OCI-LY3 (cell line): Measurements from ENCODE around the gene CCDC85A.

Source experiments
- H2AFZ ChIP-seq: fragments of 200-600, 300-600 bp; shearing (Covaris generic); 2 replicates; pipeline ENCODE4 v1.6.0; 2014; ENCODE audit warnings: antibody characterized with exemption, low read depth, low read length
- H3K27ac ChIP-seq: fragments of 200-600, 300-600 bp; sonication (generic); 2 replicates; pipeline ENCODE4 v1.5.1; 2014; ENCODE audit warnings: mild to moderate bottlenecking, low read length, moderate library complexity, mixed read lengths
- H3K27me3 ChIP-seq: fragments of 200-600, 300-600 bp; sonication (generic); 2 replicates; pipeline ENCODE4 v1.6.1; 2014; ENCODE audit warnings: low read depth, low read length, mixed read lengths
- H3K36me3 ChIP-seq: fragments of 200-600, 300-600 bp; sonication (generic); replicated peaks from 2 replicates; pipeline ENCODE3; 2014; ENCODE audit warnings: low read depth, low read length, mixed read lengths
- H3K4me1 ChIP-seq: fragments of 300-600, 200-600 bp; sonication (generic); 2 replicates; pipeline ENCODE4 v1.6.1; 2014; ENCODE audit warnings: low read length, mixed read lengths
- H3K4me2 ChIP-seq: fragments of 200-600, 300-600 bp; sonication (generic); 2 replicates; pipeline ENCODE4 v1.6.1; 2014; ENCODE audit warnings: low read length, mixed read lengths
- H3K4me3 ChIP-seq: fragments of 300-600, 200-600 bp; sonication (generic); 2 replicates; pipeline ENCODE4 v1.5.1; 2014; ENCODE audit warnings: antibody characterized with exemption, mild to moderate bottlenecking, low read length, moderate library complexity
- H3K79me2 ChIP-seq: fragments of 300-600, 200-600 bp; shearing (Covaris generic); 2 replicates; pipeline ENCODE4 v1.6.1; 2014; ENCODE audit warnings: mild to moderate bottlenecking, low read length, mixed read lengths
- H3K9ac ChIP-seq: fragments of 300-600, 200-600 bp; shearing (Covaris generic); 2 replicates; pipeline ENCODE4 v1.6.0; 2014; ENCODE audit warnings: mild to moderate bottlenecking, low read length, moderate library complexity
- H3K9me3 ChIP-seq: fragments of 200-600, 300-600 bp; shearing (Covaris generic); 2 replicates; pipeline ENCODE4 v1.6.1; 2014; ENCODE audit warnings: low read length, mixed read lengths; ENCODE audit not compliant: insufficient read depth
- H4K20me1 ChIP-seq: fragments of 200-600, 300-600 bp; sonication (generic); 2 replicates; pipeline ENCODE4 v1.6.1; 2016; ENCODE audit warnings: low read length, mixed read lengths; ENCODE audit not compliant: insufficient read depth
- CTCF ChIP-seq: fragments of 200-600, 300-600 bp; sonication (generic); IDR thresholded peaks from 2 replicates; pipeline ENCODE4 v1.5.1; 2014; ENCODE audit warnings: antibody characterized with exemption, low read length, low read depth
- EZH2phosphoT487 ChIP-seq: fragments of 200-600 bp; shearing (Covaris generic); IDR thresholded peaks from 2 replicates; pipeline ENCODE4 v1.6.1; 2018; ENCODE audit warnings: antibody characterized with exemption, mixed run types, low read depth

The CCDC85A gene

GRCh38 chr2:56204556-56204955 lies 20.8 kb downstream of the CCDC85A start:
- no peaks in the 10 kb centered on the region for H3K9me3 ChIP-seq
- no peaks in the 10 kb centered on the region for H3K36me3 ChIP-seq
- no peak overlapping the region for H3K4me2 ChIP-seq
- no peaks in the 10 kb centered on the region for H4K20me1 ChIP-seq
- no peak overlapping the region for H3K4me3 ChIP-seq
- H3K27me3 ChIP-seq, result no peaks in the 10 kb centered on the region
- H3K9ac ChIP-seq, result no peak overlapping the region
- H2AFZ ChIP-seq, result no peak overlapping the region
- H3K4me1 ChIP-seq, result no peaks in the 10 kb centered on the region
- no peak overlapping the region for H3K27ac ChIP-seq
- TF ChIP-seq EZH2phosphoT487 (no peak), CTCF (no peak)
- no peaks in the 10 kb centered on the region for H3K79me2 ChIP-seq

DNA sequence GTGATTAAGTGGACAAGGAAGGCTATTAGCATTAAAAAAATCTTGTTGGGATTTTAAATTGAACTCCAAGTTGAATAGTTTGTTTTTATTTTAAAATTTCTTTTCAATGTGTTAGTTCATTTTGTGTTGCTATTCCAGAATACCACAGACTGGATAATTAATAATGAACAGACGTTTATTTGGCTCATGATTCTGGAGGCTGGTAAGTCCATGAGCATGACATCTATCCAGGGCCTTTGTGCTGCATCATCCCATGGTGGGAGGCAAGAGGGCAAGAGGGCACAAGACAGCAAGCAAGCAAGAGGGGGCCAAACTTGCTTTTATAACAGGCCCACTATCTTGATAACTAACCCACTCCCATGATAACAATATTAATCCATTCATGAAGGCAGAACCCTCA lies 22.5 kb downstream of the CCDC85A start:
- Histone ChIP-seq H3K36me3 (no peaks in the 10 kb centered on the region), H4K20me1 (no peaks in the 10 kb centered on the region), H3K27ac (no peak overlapping the region), H3K27me3 (no peaks in the 10 kb centered on the region), H3K4me1 (no peaks in the 10 kb centered on the region), H3K9me3 (no peaks in the 10 kb centered on the region), H3K4me2 (no peak overlapping the region), H3K9ac (no peak overlapping the region), H3K79me2 (no peaks in the 10 kb centered on the region), H3K4me3 (no peak overlapping the region), H2AFZ (no peak overlapping the region)
- TF ChIP-seq CTCF (no peak), EZH2phosphoT487 (no peak)

- H3K4me2 ChIP-seq, result no peak overlapping the region
- TF ChIP-seq EZH2phosphoT487, result no peak
- TF ChIP-seq CTCF, result no peak
These were observed 24.0 kb downstream of the CCDC85A start for GRCh38 chr2:56207760-56208159.

DNA sequence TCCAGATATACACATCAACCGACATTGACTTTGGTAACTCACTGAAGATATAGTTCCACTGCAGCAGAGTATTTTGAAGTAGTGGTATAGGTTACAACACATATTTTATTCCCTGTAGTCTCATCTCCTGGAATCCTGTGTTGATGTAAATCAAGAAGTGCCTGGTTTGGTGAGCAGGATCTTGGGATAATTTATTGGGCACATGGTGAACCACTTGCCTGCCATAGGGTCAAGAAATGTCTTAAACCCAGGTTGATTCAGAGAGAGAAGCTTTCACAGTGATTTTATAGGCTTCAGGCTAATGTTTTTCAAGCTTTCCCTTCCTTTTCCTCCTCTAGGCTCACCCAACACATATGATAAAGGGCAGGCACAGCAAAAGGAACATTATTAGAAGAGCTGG lies 24.6 kb downstream of the CCDC85A start:
- no peaks in the 10 kb centered on the region for H3K9me3 ChIP-seq

More at GRCh38 chr2:56207760-56208159, 24.0 kb downstream of the CCDC85A start:
- Histone ChIP-seq H3K4me1 (no peaks in the 10 kb centered on the region), H4K20me1 (no peaks in the 10 kb centered on the region), H3K27me3 (no peaks in the 10 kb centered on the region), H3K9me3 (no peaks in the 10 kb centered on the region), H3K79me2 (no peaks in the 10 kb centered on the region), H2AFZ (no peak overlapping the region), H3K27ac (no peak overlapping the region), H3K9ac (no peak overlapping the region), H3K4me3 (no peak overlapping the region), H3K36me3 (no peaks in the 10 kb centered on the region)

More for the DNA sequence above, 24.6 kb downstream of the CCDC85A start:
- no peak overlapping the region for H2AFZ ChIP-seq
- H3K79me2 ChIP-seq, result no peaks in the 10 kb centered on the region
- H3K4me1 ChIP-seq, result no peaks in the 10 kb centered on the region
- no peak overlapping the region for H3K4me3 ChIP-seq
- no peak overlapping the region for H3K4me2 ChIP-seq
- no peak overlapping the region for H3K9ac ChIP-seq
- no peaks in the 10 kb centered on the region for H3K36me3 ChIP-seq
- H3K27ac ChIP-seq, result no peak overlapping the region
- no peaks in the 10 kb centered on the region for H3K27me3 ChIP-seq
- TF ChIP-seq CTCF (no peak), EZH2phosphoT487 (no peak)
- H4K20me1 ChIP-seq, result no peaks in the 10 kb centered on the region
